HCT116 (cell line): ENCODE data around the gene NFKB1.

ENCODE experiments used
- CEBPB ChIP-seq: IDR thresholded peaks from 2 replicates; pipeline ENCODE4 v1.6.1; 2012; ENCODE audit warnings: low read depth
- EGR1 ChIP-seq: IDR thresholded peaks from 2 replicates; pipeline ENCODE4 v1.6.1; 2012; ENCODE audit warnings: low read depth
- EZH2 ChIP-seq: fragments of 200-600 bp; sonication (generic); IDR thresholded peaks from 2 replicates; pipeline ENCODE4 v1.6.1; 2017; ENCODE audit warnings: antibody characterized with exemption, mixed run types
- EZH2phosphoT487 ChIP-seq: fragments of 200-600 bp; IDR thresholded peaks from 2 replicates; pipeline ENCODE4 v1.6.1; 2018; ENCODE audit warnings: antibody characterized with exemption, borderline replicate concordance
- POLR2AphosphoS5 ChIP-seq: IDR thresholded peaks from 2 replicates; pipeline ENCODE4 v1.6.1; 2011; ENCODE audit warnings: mild to moderate bottlenecking, low read depth, low read length, moderate library complexity
- TF ChIP-seq, protein P1 (sequence below), 3 experiments: fragments of 200-600 bp in 1 of 3; sonication (generic) in 1 of 3; IDR thresholded peaks in 2 of 3; conservative IDR thresholded peaks in 1 of 3; 2 replicates each; pipeline ENCODE4 v1.5.1; 2012 to 2017; ENCODE audit warnings: low read depth in 2 of 3, low read length in 2 of 3, antibody characterized with exemption in 1 of 3, borderline replicate concordance in 1 of 3, control low read depth in 1 of 3, mild to moderate bottlenecking in 1 of 3, mixed read lengths in 1 of 3, mixed run types in 1 of 3, moderate library complexity in 1 of 3; ENCODE audit not compliant: insufficient read depth in 1 of 3
- TF ChIP-seq, protein P2 (sequence below): IDR thresholded peaks from 2 replicates; pipeline ENCODE4 v1.6.1; 2011; ENCODE audit warnings: mild to moderate bottlenecking, low read length, moderate library complexity; ENCODE audit not compliant: insufficient replicate concordance; ENCODE audit errors: extremely low read depth
- TF ChIP-seq, protein P3 (sequence below): IDR thresholded peaks from 2 replicates; pipeline ENCODE4 v1.6.1; 2012

DNA sequence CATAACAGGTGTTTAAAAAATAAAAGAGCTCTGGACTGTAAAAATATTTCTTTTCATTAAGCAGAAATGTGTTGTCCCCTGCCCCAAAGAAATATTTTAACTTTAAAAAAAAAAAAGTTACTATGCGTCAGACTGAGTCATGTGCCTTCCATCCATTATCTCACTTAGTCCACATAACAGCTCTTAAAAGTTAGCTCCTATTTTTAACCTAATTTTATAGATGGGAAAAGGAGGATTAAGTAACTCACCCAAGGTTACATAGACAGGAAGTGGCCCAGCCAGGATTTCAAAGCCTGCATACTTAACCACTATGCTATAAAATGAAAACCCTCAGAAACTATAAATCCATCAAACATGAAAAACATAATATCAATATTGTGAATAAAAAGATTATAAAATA is 161.9 kb downstream of the NFKB1 start:
- TF ChIP-seq POLR2AphosphoS5: no peak
- TF ChIP-seq, protein P1, sequence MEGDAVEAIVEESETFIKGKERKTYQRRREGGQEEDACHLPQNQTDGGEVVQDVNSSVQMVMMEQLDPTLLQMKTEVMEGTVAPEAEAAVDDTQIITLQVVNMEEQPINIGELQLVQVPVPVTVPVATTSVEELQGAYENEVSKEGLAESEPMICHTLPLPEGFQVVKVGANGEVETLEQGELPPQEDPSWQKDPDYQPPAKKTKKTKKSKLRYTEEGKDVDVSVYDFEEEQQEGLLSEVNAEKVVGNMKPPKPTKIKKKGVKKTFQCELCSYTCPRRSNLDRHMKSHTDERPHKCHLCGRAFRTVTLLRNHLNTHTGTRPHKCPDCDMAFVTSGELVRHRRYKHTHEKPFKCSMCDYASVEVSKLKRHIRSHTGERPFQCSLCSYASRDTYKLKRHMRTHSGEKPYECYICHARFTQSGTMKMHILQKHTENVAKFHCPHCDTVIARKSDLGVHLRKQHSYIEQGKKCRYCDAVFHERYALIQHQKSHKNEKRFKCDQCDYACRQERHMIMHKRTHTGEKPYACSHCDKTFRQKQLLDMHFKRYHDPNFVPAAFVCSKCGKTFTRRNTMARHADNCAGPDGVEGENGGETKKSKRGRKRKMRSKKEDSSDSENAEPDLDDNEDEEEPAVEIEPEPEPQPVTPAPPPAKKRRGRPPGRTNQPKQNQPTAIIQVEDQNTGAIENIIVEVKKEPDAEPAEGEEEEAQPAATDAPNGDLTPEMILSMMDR (IDR thresholded peaks at IDR 0.05 in 2 of 3, conservative IDR thresholded peaks at IDR 0.05 in 1 of 3; ENCODE audit: borderline replicate concordance in 1 of 3, insufficient read depth in 1 of 3, low read depth in 2 of 3, low read length in 2 of 3): no peak
- TF ChIP-seq, protein P2, sequence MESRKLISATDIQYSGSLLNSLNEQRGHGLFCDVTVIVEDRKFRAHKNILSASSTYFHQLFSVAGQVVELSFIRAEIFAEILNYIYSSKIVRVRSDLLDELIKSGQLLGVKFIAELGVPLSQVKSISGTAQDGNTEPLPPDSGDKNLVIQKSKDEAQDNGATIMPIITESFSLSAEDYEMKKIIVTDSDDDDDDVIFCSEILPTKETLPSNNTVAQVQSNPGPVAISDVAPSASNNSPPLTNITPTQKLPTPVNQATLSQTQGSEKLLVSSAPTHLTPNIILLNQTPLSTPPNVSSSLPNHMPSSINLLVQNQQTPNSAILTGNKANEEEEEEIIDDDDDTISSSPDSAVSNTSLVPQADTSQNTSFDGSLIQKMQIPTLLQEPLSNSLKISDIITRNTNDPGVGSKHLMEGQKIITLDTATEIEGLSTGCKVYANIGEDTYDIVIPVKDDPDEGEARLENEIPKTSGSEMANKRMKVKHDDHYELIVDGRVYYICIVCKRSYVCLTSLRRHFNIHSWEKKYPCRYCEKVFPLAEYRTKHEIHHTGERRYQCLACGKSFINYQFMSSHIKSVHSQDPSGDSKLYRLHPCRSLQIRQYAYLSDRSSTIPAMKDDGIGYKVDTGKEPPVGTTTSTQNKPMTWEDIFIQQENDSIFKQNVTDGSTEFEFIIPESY: no peak
- no peak for TF ChIP-seq EGR1
- TF ChIP-seq EZH2: no peak
- TF ChIP-seq EZH2phosphoT487: no peak
- TF ChIP-seq, protein P3, sequence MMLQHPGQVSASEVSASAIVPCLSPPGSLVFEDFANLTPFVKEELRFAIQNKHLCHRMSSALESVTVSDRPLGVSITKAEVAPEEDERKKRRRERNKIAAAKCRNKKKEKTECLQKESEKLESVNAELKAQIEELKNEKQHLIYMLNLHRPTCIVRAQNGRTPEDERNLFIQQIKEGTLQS: no peak
- no peak for TF ChIP-seq CEBPB
